AG10803 (cell line): ENCODE measurements around the gene SLC19A2.

ENCODE experiments used
- DNase-seq: peaks from one replicate; pipeline ENCODE4 v3.0.0; 2010; ENCODE audit warnings: low read depth
- H3K4me3 ChIP-seq: 2 replicates; pipeline ENCODE4 v1.5.1; 2011; ENCODE audit warnings: mild to moderate bottlenecking, low read length, control low read depth
- TF ChIP-seq, protein P1 (sequence below): conservative IDR thresholded peaks from 2 replicates; pipeline ENCODE4 v1.5.1; 2011; ENCODE audit warnings: mild to moderate bottlenecking, low read length, control low read depth, inconsistent platforms

The SLC19A2 gene

GRCh38 chr1:169465281-169465680, 20.5 kb downstream of the SLC19A2 start:
- TF ChIP-seq, protein P1, sequence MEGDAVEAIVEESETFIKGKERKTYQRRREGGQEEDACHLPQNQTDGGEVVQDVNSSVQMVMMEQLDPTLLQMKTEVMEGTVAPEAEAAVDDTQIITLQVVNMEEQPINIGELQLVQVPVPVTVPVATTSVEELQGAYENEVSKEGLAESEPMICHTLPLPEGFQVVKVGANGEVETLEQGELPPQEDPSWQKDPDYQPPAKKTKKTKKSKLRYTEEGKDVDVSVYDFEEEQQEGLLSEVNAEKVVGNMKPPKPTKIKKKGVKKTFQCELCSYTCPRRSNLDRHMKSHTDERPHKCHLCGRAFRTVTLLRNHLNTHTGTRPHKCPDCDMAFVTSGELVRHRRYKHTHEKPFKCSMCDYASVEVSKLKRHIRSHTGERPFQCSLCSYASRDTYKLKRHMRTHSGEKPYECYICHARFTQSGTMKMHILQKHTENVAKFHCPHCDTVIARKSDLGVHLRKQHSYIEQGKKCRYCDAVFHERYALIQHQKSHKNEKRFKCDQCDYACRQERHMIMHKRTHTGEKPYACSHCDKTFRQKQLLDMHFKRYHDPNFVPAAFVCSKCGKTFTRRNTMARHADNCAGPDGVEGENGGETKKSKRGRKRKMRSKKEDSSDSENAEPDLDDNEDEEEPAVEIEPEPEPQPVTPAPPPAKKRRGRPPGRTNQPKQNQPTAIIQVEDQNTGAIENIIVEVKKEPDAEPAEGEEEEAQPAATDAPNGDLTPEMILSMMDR = no peak
- no peak overlapping the region for H3K4me3 ChIP-seq
- no peak for DNase-seq

- DNase-seq = no peak
- TF ChIP-seq, protein P1 = no peak
- H3K4me3 ChIP-seq = no peak overlapping the region
Observed at GRCh38 chr1:169462385-169462784, 23.4 kb downstream of the SLC19A2 start.

DNA sequence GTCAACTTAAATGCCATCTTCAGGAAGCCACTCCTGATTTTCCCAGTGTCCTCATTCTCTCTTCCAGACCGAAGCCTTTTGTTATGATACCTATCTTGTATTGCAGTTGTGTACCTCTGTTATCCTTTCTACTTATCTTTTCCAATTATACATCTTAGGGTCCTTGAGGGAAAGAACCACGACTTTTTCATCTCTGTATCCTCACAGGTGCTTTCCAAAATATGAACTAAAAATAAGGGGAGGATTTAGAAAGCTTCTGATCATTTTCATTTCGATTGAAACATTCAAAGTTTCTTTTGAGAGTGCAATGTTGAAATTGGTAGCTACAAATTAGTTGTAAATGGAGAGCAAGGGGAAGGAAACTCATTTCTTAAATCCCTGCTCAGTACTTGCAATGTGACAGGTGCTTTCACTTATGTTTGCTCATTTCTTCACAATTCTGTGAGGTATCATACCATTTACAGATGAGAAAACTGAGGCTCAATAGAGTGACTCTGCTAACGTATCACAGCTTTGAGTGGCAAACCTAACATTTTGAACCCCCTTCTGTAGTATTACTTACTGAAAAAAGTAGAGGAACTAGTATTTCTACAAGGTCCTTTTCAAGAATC, 24.2 kb downstream of the SLC19A2 start:
- no peak for DNase-seq
- no peak overlapping the region for H3K4me3 ChIP-seq
- TF ChIP-seq, protein P1 = no peak

DNA sequence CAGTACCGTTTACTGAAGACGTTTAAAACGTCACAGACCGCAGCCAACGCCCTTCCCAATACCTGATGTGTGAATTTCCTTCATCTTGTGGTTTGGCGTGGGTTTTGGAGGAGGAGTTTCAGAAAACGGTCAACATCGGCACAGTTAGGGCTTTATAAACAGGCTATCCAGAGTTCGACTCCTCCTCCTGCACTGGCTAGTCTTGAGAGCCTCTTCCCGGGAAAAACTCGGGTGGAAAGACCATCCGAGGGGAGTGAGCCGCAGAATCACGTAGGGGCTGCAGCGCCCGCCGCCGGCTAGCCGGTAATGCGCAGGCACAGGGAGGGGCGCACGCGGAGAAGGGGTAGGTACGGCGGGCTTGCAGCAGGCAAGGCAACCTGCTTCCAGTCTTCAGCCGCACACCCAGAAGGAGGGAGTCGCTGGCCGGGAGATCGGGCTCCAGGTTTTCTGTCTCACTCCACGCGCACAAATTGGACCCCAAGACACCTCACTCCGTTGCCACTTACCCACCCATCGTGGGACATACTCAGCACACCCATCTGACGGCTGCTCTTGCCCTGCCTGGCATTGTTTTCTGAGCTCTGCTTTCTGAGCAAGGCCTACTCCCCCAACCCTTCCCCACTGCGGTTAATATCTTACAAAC, 25.4 kb downstream of the SLC19A2 start:
- TF ChIP-seq, protein P1 = no peak
- peak overlapping the region; percentile 22 for H3K4me3 ChIP-seq
- peak; percentile 20 for DNase-seq

DNA sequence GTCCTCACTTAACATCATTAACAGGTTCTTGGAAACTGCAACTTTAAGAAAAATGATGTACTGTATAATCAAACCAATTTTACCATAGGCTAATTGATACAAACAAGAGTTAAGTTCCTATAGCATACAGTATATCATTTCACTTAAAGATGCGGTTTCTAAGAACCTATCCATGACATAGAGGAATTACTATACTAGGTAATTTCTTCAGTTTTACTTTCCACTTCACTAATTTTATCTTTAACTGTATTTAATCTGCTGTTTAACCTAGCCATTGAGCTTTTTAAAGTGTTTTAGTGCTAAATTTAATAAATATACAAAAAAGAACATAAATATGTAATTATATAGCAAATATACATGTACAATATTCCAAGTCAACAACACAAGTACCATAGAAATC, 28.3 kb downstream of the SLC19A2 start:
- no peak for DNase-seq
- no peak overlapping the region for H3K4me3 ChIP-seq
- TF ChIP-seq, protein P1 = no peak

DNA sequence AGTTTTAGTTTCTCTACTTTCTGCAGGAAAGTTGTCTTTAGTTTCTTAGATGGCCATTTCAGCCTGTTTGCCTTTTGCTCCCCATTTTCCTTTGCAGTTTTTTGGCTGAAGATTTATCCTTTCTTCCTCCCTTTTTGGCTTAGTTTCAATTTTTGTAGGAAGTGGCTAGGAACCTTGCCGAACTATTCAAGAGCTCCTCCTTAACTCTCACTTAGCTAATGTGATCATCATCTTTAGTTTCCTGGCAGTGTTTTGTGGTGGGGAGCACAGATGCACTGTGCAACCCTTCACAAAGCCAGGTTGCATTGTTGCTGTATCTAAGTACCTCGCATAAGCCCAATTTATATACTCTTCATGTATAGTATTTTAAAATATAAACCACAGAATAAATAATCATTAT, 29.7 kb downstream of the SLC19A2 start:
- TF ChIP-seq, protein P1 = no peak
- no peak for DNase-seq
- no peak overlapping the region for H3K4me3 ChIP-seq

DNA sequence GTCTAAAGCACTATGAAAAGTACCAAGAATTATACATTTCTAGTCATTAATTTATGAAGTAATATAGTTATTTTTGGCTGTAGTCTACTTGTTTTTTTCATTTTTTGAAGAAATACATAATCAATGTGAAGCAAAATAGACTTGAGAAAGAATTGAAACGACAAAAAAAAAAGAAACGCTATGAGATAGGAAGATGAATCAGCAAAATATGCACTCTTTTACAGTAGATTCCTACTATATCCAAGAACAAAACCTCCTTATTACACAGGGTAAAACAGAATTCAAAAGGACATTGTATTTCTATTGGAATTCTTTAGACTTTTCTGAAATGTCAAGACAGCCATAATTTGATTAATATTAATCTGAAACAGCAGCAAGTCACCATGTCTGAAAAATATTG, 32.8 kb downstream of the SLC19A2 start:
- H3K4me3 ChIP-seq = no peak overlapping the region
- no peak for DNase-seq
- TF ChIP-seq, protein P1 = no peak
